Measurements from ENCODE around the gene TRIP6.

TRIP6 gene

DNA sequence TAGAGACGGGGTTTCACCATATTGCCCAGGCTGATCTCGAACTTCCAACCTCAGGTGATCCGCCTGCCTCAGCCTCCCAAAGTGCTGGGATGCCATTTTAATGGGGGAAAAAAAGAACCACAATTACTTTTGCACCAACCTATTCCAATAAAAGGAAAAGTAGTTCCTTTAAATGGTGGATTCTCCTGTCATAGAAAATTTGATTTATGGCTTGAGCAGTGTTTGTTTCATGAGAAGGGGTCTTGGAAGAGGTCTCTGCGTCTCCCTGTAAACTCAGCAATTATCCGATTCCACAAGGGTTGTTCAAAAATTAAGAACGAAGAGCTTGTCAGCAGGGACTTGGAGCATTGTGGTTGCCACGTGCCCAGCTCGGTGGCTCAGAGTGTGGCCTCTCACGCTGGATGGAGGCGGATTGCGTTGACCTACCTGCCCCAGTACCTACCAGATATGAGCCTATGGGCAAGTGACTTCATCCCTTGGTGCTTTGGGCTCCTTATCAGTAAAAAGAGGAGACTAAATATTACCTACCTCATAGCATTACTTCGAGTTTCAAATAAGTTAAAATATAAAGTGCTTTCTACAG, 2.8 kb upstream of the TRIP6 start:
- peaks cover 26% of the 10 kb centered on the region for H3K4me1 ChIP-seq (ENCODE audit: control insufficient read depth, insufficient read depth, low read length)
- H3K9me3 ChIP-seq (replicated peaks; ENCODE audit: low read length) = no peaks in the 10 kb centered on the region
- no peak overlapping the region for H3K4me2 ChIP-seq (ENCODE audit: low read length)
- H3K4me3 ChIP-seq (ENCODE audit: low read length) = no peak overlapping the region
- peaks cover 27% of the 10 kb centered on the region for H3K36me3 ChIP-seq (ENCODE audit: insufficient read depth, low read length)
- no peak overlapping the region for H3K9ac ChIP-seq (ENCODE audit: low read depth, low read length)
- H3K27me3 ChIP-seq (ENCODE audit: control insufficient read depth, insufficient read depth, low read length) = no peaks in the 10 kb centered on the region

GRCh38 chr7:100865372-100865911, 1.7 kb upstream of the TRIP6 start:
- Histone ChIP-seq H3K27me3 (ENCODE audit: control insufficient read depth, insufficient read depth, low read length) (no peaks in the 10 kb centered on the region), H3K4me3 (ENCODE audit: low read length) (peak overlapping the region; percentile 100), H3K9ac (ENCODE audit: low read depth, low read length) (peak overlapping the region; percentile 100), H3K36me3 (ENCODE audit: insufficient read depth, low read length) (peaks cover 27% of the 10 kb centered on the region), H3K4me1 (ENCODE audit: control insufficient read depth, insufficient read depth, low read length) (peaks cover 31% of the 10 kb centered on the region), H3K9me3 (replicated peaks; ENCODE audit: low read length) (no peaks in the 10 kb centered on the region), H3K4me2 (ENCODE audit: low read length) (peak overlapping the region; percentile 96)

DNA sequence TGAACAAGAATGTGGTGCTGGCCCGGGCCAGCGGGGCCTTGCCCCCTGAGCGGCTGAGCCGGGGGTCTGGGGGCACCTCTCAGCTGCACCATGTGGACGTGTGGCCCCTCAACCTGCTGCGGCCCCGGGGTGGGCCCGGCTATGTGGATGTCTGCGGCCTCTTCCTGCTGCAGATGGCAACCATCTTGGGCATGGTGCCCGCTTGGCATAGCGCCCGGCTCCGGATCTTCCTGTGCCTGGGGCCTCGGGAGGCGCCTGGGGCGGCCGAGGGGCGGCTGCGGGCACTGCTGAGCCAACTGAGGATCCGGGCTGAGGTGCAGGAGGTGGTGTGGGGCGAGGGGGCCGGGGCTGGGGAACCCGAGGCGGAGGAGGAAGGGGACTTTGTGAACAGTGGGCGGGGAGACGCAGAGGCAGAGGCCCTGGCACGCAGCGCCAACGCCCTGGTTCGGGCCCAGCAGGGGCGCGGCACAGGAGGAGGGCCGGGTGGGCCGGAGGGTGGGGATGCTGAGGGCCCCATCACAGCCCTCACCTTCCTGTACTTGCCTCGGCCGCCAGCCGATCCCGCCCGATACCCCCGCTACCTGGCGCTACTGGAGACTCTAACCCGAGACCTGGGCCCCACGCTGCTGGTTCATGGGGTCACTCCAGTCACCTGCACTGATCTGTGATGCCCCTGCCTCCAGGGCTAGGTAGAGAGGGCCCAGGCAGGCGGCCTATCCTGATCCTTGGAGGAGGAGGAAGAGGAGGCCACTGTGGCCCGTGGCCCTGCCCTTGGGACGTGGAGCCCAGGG, 1.1 kb upstream of the TRIP6 start:
- H3K4me3 ChIP-seq (ENCODE audit: low read length) = peak overlapping the region; percentile 100

DNA sequence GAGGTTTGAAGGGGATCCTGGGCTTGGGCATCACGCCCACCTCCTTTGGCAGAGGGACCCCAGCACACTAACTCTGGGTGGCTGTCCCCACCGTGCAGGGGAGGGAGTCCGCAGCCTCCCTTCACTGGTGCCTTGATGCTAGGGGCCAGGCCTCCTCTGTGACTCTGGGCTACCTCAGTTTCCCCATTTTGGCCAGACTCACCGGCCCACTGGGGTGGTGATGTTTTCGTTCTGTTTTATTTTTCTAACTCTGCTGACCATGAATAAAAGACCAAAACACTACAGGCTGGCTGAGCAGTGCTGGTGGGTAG, 503 bp upstream of the TRIP6 start:
- Histone ChIP-seq H3K27me3 (ENCODE audit: control insufficient read depth, insufficient read depth, low read length) (no peaks in the 10 kb centered on the region), H3K4me2 (ENCODE audit: low read length) (peak overlapping the region; percentile 96), H3K36me3 (ENCODE audit: insufficient read depth, low read length) (peaks cover 29% of the 10 kb centered on the region), H3K9ac (ENCODE audit: low read depth, low read length) (peak overlapping the region; percentile 100), H3K4me1 (ENCODE audit: control insufficient read depth, insufficient read depth, low read length) (peaks cover 36% of the 10 kb centered on the region), H3K9me3 (replicated peaks; ENCODE audit: low read length) (no peaks in the 10 kb centered on the region), H3K4me3 (ENCODE audit: low read length) (peak overlapping the region; percentile 100)

More for the DNA sequence above, 1.1 kb upstream of the TRIP6 start:
- Histone ChIP-seq H3K4me2 (ENCODE audit: low read length) (peak overlapping the region; percentile 96), H3K27me3 (ENCODE audit: control insufficient read depth, insufficient read depth, low read length) (no peaks in the 10 kb centered on the region), H3K4me1 (ENCODE audit: control insufficient read depth, insufficient read depth, low read length) (peaks cover 36% of the 10 kb centered on the region), H3K9me3 (replicated peaks; ENCODE audit: low read length) (no peaks in the 10 kb centered on the region), H3K36me3 (ENCODE audit: insufficient read depth, low read length) (peaks cover 26% of the 10 kb centered on the region), H3K9ac (ENCODE audit: low read depth, low read length) (peak overlapping the region; percentile 100)

DNA sequence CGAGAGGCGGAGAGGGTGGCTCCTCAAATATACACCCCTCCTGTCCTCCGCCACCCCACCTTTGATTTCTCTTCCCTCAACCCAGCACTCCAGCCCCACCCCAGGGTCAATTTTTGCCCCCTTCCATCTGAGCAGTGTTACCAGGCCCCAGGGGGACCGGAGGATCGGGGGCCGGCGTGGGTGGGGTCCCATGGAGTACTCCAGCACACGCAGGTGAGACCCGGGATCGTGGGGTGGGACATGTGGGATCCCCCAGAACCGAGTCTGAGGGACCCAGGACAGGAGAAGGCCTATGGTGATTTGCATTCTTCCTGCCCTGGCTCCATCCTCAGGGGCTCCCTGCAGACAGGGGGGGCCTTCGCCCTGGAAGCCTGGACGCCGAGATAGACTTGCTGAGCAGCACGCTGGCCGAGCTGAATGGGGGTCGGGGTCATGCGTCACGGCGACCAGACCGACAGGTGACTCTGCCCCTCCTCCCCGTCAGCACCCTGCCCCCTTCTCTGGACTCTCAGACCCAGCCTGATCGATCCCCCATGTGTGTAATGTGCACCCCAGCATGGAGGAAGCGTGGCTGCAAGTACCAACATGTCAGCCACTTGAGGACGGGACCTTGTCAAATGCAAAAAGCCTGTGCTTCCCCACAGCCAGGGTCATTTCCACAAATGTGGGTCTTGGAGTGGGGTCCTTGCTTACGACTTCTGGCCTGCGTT, 744 bp downstream of the TRIP6 start:
- H3K27me3 ChIP-seq (ENCODE audit: control insufficient read depth, insufficient read depth, low read length) = no peaks in the 10 kb centered on the region
- H3K4me3 ChIP-seq (ENCODE audit: low read length) = peak overlapping the region; percentile 100
- H3K9me3 ChIP-seq (replicated peaks; ENCODE audit: low read length) = no peaks in the 10 kb centered on the region
- peak overlapping the region; percentile 96 for H3K4me2 ChIP-seq (ENCODE audit: low read length)
- peak overlapping the region; percentile 100 for H3K9ac ChIP-seq (ENCODE audit: low read depth, low read length)
- peaks cover 36% of the 10 kb centered on the region for H3K4me1 ChIP-seq (ENCODE audit: control insufficient read depth, insufficient read depth, low read length)
- H3K36me3 ChIP-seq (ENCODE audit: insufficient read depth, low read length) = peaks cover 32% of the 10 kb centered on the region

DNA sequence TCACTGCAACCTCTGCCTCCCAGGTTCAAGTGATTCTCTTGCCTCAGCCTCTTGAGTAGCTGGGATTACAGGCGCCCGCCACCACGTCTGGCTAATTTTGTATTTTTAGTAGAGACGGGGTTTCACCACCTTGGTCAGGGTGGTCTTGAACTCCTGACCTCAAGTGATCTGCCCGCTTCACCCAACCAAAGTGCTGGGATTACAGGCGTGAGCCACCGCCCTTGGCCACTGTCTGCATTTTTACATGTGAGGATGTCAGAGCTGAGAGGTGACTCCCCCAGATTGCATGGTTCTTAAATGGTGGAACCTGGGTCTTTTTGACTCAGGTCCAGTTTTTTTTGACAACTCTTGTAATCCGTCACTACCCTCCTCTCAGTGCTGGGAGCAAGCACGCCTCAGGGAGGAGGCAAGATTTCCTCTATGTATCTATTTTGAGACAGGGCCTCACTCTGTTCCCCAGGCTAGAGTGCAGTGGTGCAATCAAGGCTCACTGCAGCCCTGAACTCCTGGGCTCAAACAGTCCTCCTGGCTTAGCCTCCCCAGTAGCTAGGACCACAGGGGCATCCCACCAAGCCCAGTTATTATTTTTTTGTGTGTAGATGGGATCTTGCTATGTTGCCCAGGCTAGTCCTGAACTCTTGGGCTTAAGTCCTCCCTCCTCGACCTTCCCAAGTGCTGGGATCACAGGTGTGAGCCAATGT, 6.6 kb downstream of the TRIP6 start:
- Histone ChIP-seq H3K9me3 (replicated peaks; ENCODE audit: low read length) (no peaks in the 10 kb centered on the region), H3K4me3 (ENCODE audit: low read length) (peak overlapping the region; percentile 92), H3K4me2 (ENCODE audit: low read length) (peak overlapping the region; percentile 91), H3K36me3 (ENCODE audit: insufficient read depth, low read length) (peaks cover 60% of the 10 kb centered on the region), H3K4me1 (ENCODE audit: control insufficient read depth, insufficient read depth, low read length) (peaks cover 48% of the 10 kb centered on the region), H3K9ac (ENCODE audit: low read depth, low read length) (peak overlapping the region; percentile 90), H3K27me3 (ENCODE audit: control insufficient read depth, insufficient read depth, low read length) (no peaks in the 10 kb centered on the region)

- peaks cover 44% of the 10 kb centered on the region for H3K4me1 ChIP-seq (ENCODE audit: control insufficient read depth, insufficient read depth, low read length)
- H3K4me3 ChIP-seq (ENCODE audit: low read length) = peak overlapping the region; percentile 92
- H3K9me3 ChIP-seq (replicated peaks; ENCODE audit: low read length) = no peaks in the 10 kb centered on the region
- peak overlapping the region; percentile 90 for H3K9ac ChIP-seq (ENCODE audit: low read depth, low read length)
- H3K4me2 ChIP-seq (ENCODE audit: low read length) = peak overlapping the region; percentile 91
- no peaks in the 10 kb centered on the region for H3K27me3 ChIP-seq (ENCODE audit: control insufficient read depth, insufficient read depth, low read length)
- H3K36me3 ChIP-seq (ENCODE audit: insufficient read depth, low read length) = peaks cover 65% of the 10 kb centered on the region
These were observed 7.1 kb downstream of the TRIP6 start for GRCh38 chr7:100874300-100874576.

DNA sequence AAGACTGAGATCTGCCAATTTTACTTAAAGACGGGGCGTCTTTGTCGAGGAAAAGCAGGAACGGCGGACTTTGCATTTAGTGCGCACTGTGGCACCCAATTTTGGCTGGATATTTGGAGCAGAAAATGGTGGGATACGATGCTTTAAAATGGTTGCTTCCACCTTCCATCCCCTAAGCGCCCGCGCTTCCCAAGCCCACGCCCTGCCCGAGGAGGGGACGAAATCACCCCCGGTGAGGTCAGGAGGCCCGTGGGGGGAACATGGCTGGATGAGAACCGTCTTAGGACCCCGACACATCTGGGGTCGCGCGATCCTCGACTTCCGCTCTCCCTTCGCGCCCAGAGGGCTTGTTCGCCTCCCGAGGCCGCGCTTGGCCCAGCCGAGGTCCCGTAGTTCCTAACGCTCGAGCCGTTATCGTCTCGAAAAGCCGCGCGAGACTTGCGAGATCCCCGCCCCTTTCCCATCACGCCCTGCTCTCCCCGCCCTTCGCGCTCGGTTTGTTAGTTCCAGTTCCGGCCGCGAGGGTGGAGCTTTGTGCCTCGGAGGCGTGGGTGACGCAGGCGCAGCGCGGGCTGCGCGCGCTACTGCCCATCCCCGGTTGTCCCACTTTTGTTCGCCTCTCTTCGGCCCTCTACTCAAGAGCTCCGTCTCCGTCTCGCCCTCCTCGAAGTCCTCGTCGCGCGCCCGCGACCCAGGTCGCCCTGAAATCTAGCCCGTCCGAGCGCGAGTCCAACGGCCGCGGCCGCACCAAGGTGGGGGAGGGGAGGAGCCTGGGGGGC, 7.6 kb downstream of the TRIP6 start, which contains the start of gene SRRT:
Gene SRRT, plus strand, starts transcription at position 527 of the 779 bp plus-strand sequence. CDS start 488 bp downstream, outside the sequence.
- Histone ChIP-seq H3K36me3 (ENCODE audit: insufficient read depth, low read length) (peaks cover 69% of the 10 kb centered on the region), H3K4me1 (ENCODE audit: control insufficient read depth, insufficient read depth, low read length) (peaks cover 44% of the 10 kb centered on the region)

GRCh38 chr7:100875356-100875751, 8.2 kb downstream of the TRIP6 start:
- Histone ChIP-seq H3K4me1 (ENCODE audit: control insufficient read depth, insufficient read depth, low read length) (peaks cover 40% of the 10 kb centered on the region), H3K36me3 (ENCODE audit: insufficient read depth, low read length) (peaks cover 67% of the 10 kb centered on the region), H3K4me3 (ENCODE audit: low read length) (peak overlapping the region; percentile 92), H3K4me2 (ENCODE audit: low read length) (peak overlapping the region; percentile 91), H3K9me3 (replicated peaks; ENCODE audit: low read length) (no peaks in the 10 kb centered on the region), H3K9ac (ENCODE audit: low read depth, low read length) (peak overlapping the region; percentile 90), H3K27me3 (ENCODE audit: control insufficient read depth, insufficient read depth, low read length) (no peaks in the 10 kb centered on the region)

More for the DNA sequence above, 7.6 kb downstream of the TRIP6 start, which contains the start of gene SRRT:
- peak within 1 kb of the TSS; percentile 90 for H3K9ac ChIP-seq (ENCODE audit: low read depth, low read length)
- H3K27me3 ChIP-seq (ENCODE audit: control insufficient read depth, insufficient read depth, low read length) = no peaks in the 10 kb centered on the region
- no peaks in the 10 kb centered on the region for H3K9me3 ChIP-seq (replicated peaks; ENCODE audit: low read length)
- peak within 1 kb of the TSS; percentile 92 for H3K4me3 ChIP-seq (ENCODE audit: low read length)
- H3K4me2 ChIP-seq (ENCODE audit: low read length) = peak within 1 kb of the TSS; percentile 91

GRCh38 chr7:100878013-100878412, 10.8 kb downstream of the TRIP6 start:
- H3K4me2 ChIP-seq (ENCODE audit: low read length) = peak overlapping the region; percentile 91
- H3K9me3 ChIP-seq (replicated peaks; ENCODE audit: low read length) = no peaks in the 10 kb centered on the region
- peak overlapping the region; percentile 13 for H3K4me3 ChIP-seq (ENCODE audit: low read length)
- peaks cover 71% of the 10 kb centered on the region for H3K36me3 ChIP-seq (ENCODE audit: insufficient read depth, low read length)
- H3K9ac ChIP-seq (ENCODE audit: low read depth, low read length) = peak overlapping the region; percentile 18
- no peaks in the 10 kb centered on the region for H3K27me3 ChIP-seq (ENCODE audit: control insufficient read depth, insufficient read depth, low read length)
- peaks cover 34% of the 10 kb centered on the region for H3K4me1 ChIP-seq (ENCODE audit: control insufficient read depth, insufficient read depth, low read length)
